Gastroesophageal sphincter (tissue), 3 donors: Measurements from ENCODE around the gene NECAP2.

Experiments
- CTCF ChIP-seq, 4 experiments: fragments of 200-600 bp in 2 of 4; fragments of 450-650 bp in 2 of 4; sonication (generic) in 1 of 4; IDR thresholded peaks; one replicate each; pipeline ENCODE4 v1.5.1; 2017 to 2019; ENCODE audit warnings: antibody characterized with exemption in 4 of 4, mild to moderate bottlenecking in 2 of 4, moderate library complexity in 2 of 4
- EP300 ChIP-seq: sonication (generic); formaldehyde crosslinking; IDR thresholded peaks from one replicate; pipeline ENCODE4 v1.6.1; 2017; ENCODE audit warnings: antibody characterized with exemption, mild to moderate bottlenecking
- POLR2A ChIP-seq, 2 donors: fragments of 450-650 bp; IDR thresholded peaks; one replicate each; pipeline ENCODE4 v1.6.1; 2017; ENCODE audit warnings: antibody characterized with exemption in 2 of 2, mild to moderate bottlenecking in 2 of 2, moderate library complexity in 1 of 2
- POLR2AphosphoS5 ChIP-seq: sonication (generic); formaldehyde crosslinking; IDR thresholded peaks from one replicate; pipeline ENCODE4 v1.6.1; 2017; ENCODE audit warnings: antibody characterized with exemption

- TF ChIP-seq POLR2AphosphoS5: no peak
- no peak for TF ChIP-seq CTCF (IDR thresholded peaks at IDR 0.05)
- TF ChIP-seq POLR2A (IDR thresholded peaks at IDR 0.05): no peak
- TF ChIP-seq EP300: no peak
Observed at GRCh38 chr1:16393570-16394521, 46.7 kb upstream of the NECAP2 start.
